IMR-90 (cell line): Measurements from ENCODE around the gene MNDA. TPM values are rescaled to one million over a fixed set of nuclear protein-coding genes. Genes with fewer than 3 reads are reported as not detected.

Experiments
- ATAC-seq: fragments of 200-7000 bp; cut with Tn5 transposase; 2 replicates; pipeline ENCODE4 v1.9.1; 2020; ENCODE audit warnings: low read depth, mild to moderate bottlenecking, moderate library complexity
- BruUV-seq: library from RNA; stranded (reverse); fragments of 400-500 nt; replicated peaks from 2 replicates; lab custom pipeline; 2021; lab: Mats Ljungman, UMichigan
- CTCF ChIA-PET: fragments of 300-600 bp; formaldehyde crosslinking; extraction: SDS; loops from one replicate; lab custom pipeline; 2021; ENCODE audit warnings: antibody characterized with exemption; lab: Yijun Ruan, JAX
- POLR2A ChIA-PET: fragments of 300-600 bp; sonication (Branson Sonifier 250); formaldehyde crosslinking; loops from one replicate; lab custom pipeline; 2022; ENCODE audit warnings: antibody characterized with exemption; ENCODE audit not compliant: unreplicated experiment; lab: Charles Lee
- DNase-seq: peaks from one replicate; pipeline ENCODE4 v3.0.0; 2013
- H2AFZ ChIP-seq: replicated peaks from 2 replicates; pipeline ENCODE3; 2013; ENCODE audit warnings: low read length, mild to moderate bottlenecking; ENCODE audit not compliant: poor library complexity
- H2AK5ac ChIP-seq: 2 replicates; pipeline ENCODE4 v1.6.1; 2013; ENCODE audit warnings: low read depth, low read length, inconsistent platforms
- H2AK9ac ChIP-seq: replicated peaks from 2 replicates; pipeline ENCODE3; 2013; ENCODE audit warnings: mild to moderate bottlenecking, low read depth, low read length, moderate library complexity; ENCODE audit not compliant: poor library complexity
- H2BK120ac ChIP-seq: 2 replicates; pipeline ENCODE4 v1.6.1; 2013; ENCODE audit warnings: low read depth, low read length, inconsistent platforms
- H2BK15ac ChIP-seq: 3 replicates; pipeline ENCODE4 v1.6.1; 2013; ENCODE audit warnings: low read depth, low read length, inconsistent platforms
- H2BK20ac ChIP-seq: 2 replicates; pipeline ENCODE4 v1.6.1; 2013; ENCODE audit warnings: low read depth, mild to moderate bottlenecking, inconsistent platforms, low read length, moderate library complexity
- H2BK5ac ChIP-seq: 2 replicates; pipeline ENCODE4 v1.6.1; 2013; ENCODE audit warnings: mild to moderate bottlenecking, low read depth, low read length, inconsistent platforms; ENCODE audit not compliant: poor library complexity, severe bottlenecking
- H3K14ac ChIP-seq: replicated peaks from 2 replicates; pipeline ENCODE4 v1.6.1; 2013; ENCODE audit warnings: low read depth, low read length, inconsistent platforms
- H3K18ac ChIP-seq: 2 replicates; pipeline ENCODE4 v1.6.1; 2013; ENCODE audit warnings: low read depth, low read length, control low read depth
- H3K23ac ChIP-seq: 2 replicates; pipeline ENCODE4 v1.6.1; 2013; ENCODE audit warnings: low read depth, low read length, inconsistent platforms
- H3K27ac ChIP-seq: 2 replicates; pipeline ENCODE4 v1.5.1; 2013; ENCODE audit warnings: mild to moderate bottlenecking, control low read depth, low read length; ENCODE audit not compliant: insufficient read depth
- H3K27me3 ChIP-seq: 2 replicates; pipeline ENCODE4 v1.6.1; 2013; ENCODE audit warnings: low read length; ENCODE audit not compliant: control insufficient read depth, insufficient read depth
- H3K36me3 ChIP-seq: 2 replicates; pipeline ENCODE4 v1.6.1; 2013; ENCODE audit warnings: low read length, mixed read lengths; ENCODE audit not compliant: control insufficient read depth, insufficient read depth
- H3K4ac ChIP-seq: 2 replicates; pipeline ENCODE4 v1.6.1; 2013; ENCODE audit warnings: low read depth, low read length, inconsistent platforms
- H3K4me1 ChIP-seq: 2 replicates; pipeline ENCODE4 v1.6.1; 2013; ENCODE audit warnings: low read length, mixed read lengths; ENCODE audit not compliant: control insufficient read depth, insufficient read depth
- H3K4me2 ChIP-seq: 2 replicates; pipeline ENCODE4 v1.6.1; 2013; ENCODE audit warnings: low read depth, mild to moderate bottlenecking, control low read depth, low read length, moderate library complexity
- H3K4me3 ChIP-seq: 2 replicates; pipeline ENCODE4 v1.5.1; 2013; ENCODE audit warnings: low read depth, mild to moderate bottlenecking, control low read depth, low read length, moderate library complexity; ENCODE audit not compliant: insufficient read depth
- H3K56ac ChIP-seq: 2 replicates; pipeline ENCODE4 v1.6.1; 2013; ENCODE audit warnings: low read length, inconsistent platforms; ENCODE audit not compliant: insufficient read depth; ENCODE audit errors: extremely low read depth
- H3K79me1 ChIP-seq, 2 experiments: 2 replicates each; pipeline ENCODE4 v1.6.1; 2013; ENCODE audit warnings: low read length in 2 of 2, inconsistent platforms in 1 of 2, low read depth in 1 of 2
- H3K9ac ChIP-seq: 2 replicates; pipeline ENCODE4 v1.6.1; 2013; ENCODE audit warnings: low read depth, low read length, control low read depth
- H3K9me1 ChIP-seq: 2 replicates; pipeline ENCODE4 v1.6.1; 2013; ENCODE audit warnings: low read length, inconsistent platforms; ENCODE audit not compliant: insufficient read depth
- H3K9me3 ChIP-seq: 2 replicates; pipeline ENCODE4 v1.6.1; 2013; ENCODE audit warnings: low read length; ENCODE audit not compliant: control insufficient read depth, insufficient read depth
- H4K20me1 ChIP-seq: 2 replicates; pipeline ENCODE4 v1.6.1; 2013; ENCODE audit warnings: low read length, inconsistent platforms; ENCODE audit not compliant: insufficient read depth
- H4K5ac ChIP-seq: 2 replicates; pipeline ENCODE4 v1.6.1; 2013; ENCODE audit warnings: mild to moderate bottlenecking, low read depth, low read length, control low read depth
- H4K8ac ChIP-seq, 2 experiments: 2 replicates each; pipeline ENCODE4 v1.6.1; 2013; ENCODE audit warnings: low read depth in 2 of 2, low read length in 2 of 2, control low read depth in 1 of 2, inconsistent platforms in 1 of 2
- H4K91ac ChIP-seq: 2 replicates; pipeline ENCODE4 v1.6.1; 2013; ENCODE audit warnings: low read depth, low read length, inconsistent platforms; ENCODE audit not compliant: insufficient read depth
- BHLHE40 ChIP-seq: fragments of 150-350 bp; IDR thresholded peaks from 2 replicates; pipeline ENCODE4 v1.6.1; 2016; ENCODE audit warnings: mild to moderate bottlenecking, low read depth, low read length
- CEBPB ChIP-seq: IDR thresholded peaks from 2 replicates; pipeline ENCODE4 v1.6.1; 2012; ENCODE audit warnings: low read depth, low read length, improper control_type of control experiment
- CHD1 ChIP-seq: IDR thresholded peaks from 2 replicates; pipeline ENCODE4 v1.6.1; 2012; ENCODE audit warnings: low read depth, low read length, improper control_type of control experiment
- CTCF ChIP-seq: conservative IDR thresholded peaks from 2 replicates; pipeline ENCODE4 v1.5.1; 2012; ENCODE audit warnings: mild to moderate bottlenecking, low read depth, low read length, improper control_type of control experiment
- ELK1 ChIP-seq: fragments of 150-350 bp; IDR thresholded peaks from 2 replicates; pipeline ENCODE4 v1.6.1; 2016; ENCODE audit warnings: low read depth, mild to moderate bottlenecking, low read length, moderate library complexity, borderline replicate concordance
- FOS ChIP-seq: fragments of 150-350 bp; IDR thresholded peaks from 2 replicates; pipeline ENCODE4 v1.6.1; 2016; ENCODE audit warnings: low read depth, low read length
- MAFK ChIP-seq: IDR thresholded peaks from 2 replicates; pipeline ENCODE4 v1.6.1; 2012; ENCODE audit warnings: low read depth, low read length, improper control_type of control experiment
- MAZ ChIP-seq: IDR thresholded peaks from 2 replicates; pipeline ENCODE4 v1.6.1; 2012; ENCODE audit warnings: low read depth, mild to moderate bottlenecking, low read length, improper control_type of control experiment, moderate library complexity, borderline replicate concordance
- POLR2A ChIP-seq: IDR thresholded peaks from 2 replicates; pipeline ENCODE4 v1.6.1; 2012; ENCODE audit warnings: mild to moderate bottlenecking, low read depth, low read length
- RAD21 ChIP-seq: IDR thresholded peaks from 2 replicates; pipeline ENCODE4 v1.6.1; 2012; ENCODE audit warnings: low read length, improper control_type of control experiment
- SMC3 ChIP-seq: fragments of 150-350 bp; IDR thresholded peaks from 2 replicates; pipeline ENCODE4 v1.6.1; 2016; ENCODE audit warnings: low read depth, mild to moderate bottlenecking, antibody characterized with exemption, low read length, moderate library complexity
- USF2 ChIP-seq: fragments of 150-350 bp; IDR thresholded peaks from 2 replicates; pipeline ENCODE4 v1.6.1; 2017; ENCODE audit warnings: mild to moderate bottlenecking, antibody characterized with exemption, low read length, low read depth
- WGBS, 2 experiments: methylation state at CpG; one replicate each; pipeline versions ENCODE4 v1.1.5 to v1.1.7; 2013; ENCODE audit warnings: missing lambda C conversion rate in 2 of 2; ENCODE audit not compliant: insufficient read length in 1 of 2; ENCODE audit errors: extremely low coverage in 2 of 2; 5-methylcytosine and 5-hydroxymethylcytosine counted together
- dilution Hi-C: fragments of 300-500 bp; cut with HindIII; formaldehyde crosslinking; loops from one replicate; pipeline ENCODE4 v1.14.3; 2018; ENCODE audit warnings: low sequenced_read_pairs; ENCODE audit not compliant: unreplicated experiment
- in situ Hi-C: fragments of 300-500 bp; cut with MboI; formaldehyde crosslinking; loops from 3 replicates; pipeline ENCODE4 v1.14.3; 2019; ENCODE audit warnings: low sequenced_read_pairs, inconsistent platforms, mixed read lengths
- intact Hi-C: fragments of 100-400 bp; cut with micrococcal nuclease; formaldehyde crosslinking; loops from 2 replicates; pipeline ENCODE4 v1.10.0; 2022
- polyA plus RNA-seq, 3 experiments: library from polyadenylated mRNA; depleted of rRNA; stranded (reverse); fragments of >200 nt; gene quantifications; 2 replicates each; pipeline ENCODE4 v1.2.3, GENCODE V29; 2012; ENCODE audit warnings: low replicate concordance in 1 of 3
- total RNA-seq: library from RNA; depleted of rRNA; stranded (reverse); fragments of >200 nt; gene quantifications from 2 replicates; pipeline ENCODE4 v1.2.3, GENCODE V29; 2012

Gene MNDA
- total and polyA plus RNA-seq, 2 of the 4 experiments (the other 2 are of a cell fraction): not detected

GRCh38 chr1:158814970-158815369, 16.2 kb upstream of the MNDA start:
- ATAC-seq (no peak), DNase-seq (no peak)
- H3K9me1 ChIP-seq: no peaks in the 10 kb centered on the region
- no peaks in the 10 kb centered on the region for H3K4me1 ChIP-seq
- H3K4ac ChIP-seq: no peak overlapping the region
- H3K14ac ChIP-seq: no peak overlapping the region
- H3K9ac ChIP-seq: no peak overlapping the region
- no peak overlapping the region for H2AK5ac ChIP-seq
- H3K4me3 ChIP-seq: no peak overlapping the region
- no peak overlapping the region for H2BK20ac ChIP-seq
- H4K20me1 ChIP-seq: no peaks in the 10 kb centered on the region
- H2BK5ac ChIP-seq: no peak overlapping the region
- H2BK15ac ChIP-seq: no peak overlapping the region
- H2AK9ac ChIP-seq: no peak overlapping the region
- no peak overlapping the region for H4K5ac ChIP-seq
- no peak overlapping the region for H3K18ac ChIP-seq
- in situ Hi-C loops: no loop called here
- no peak overlapping the region for H3K23ac ChIP-seq
- no CpG with 5 or more reads among the region's 1 CpG for WGBS, 2 experiments
- H4K91ac ChIP-seq: no peak overlapping the region
- dilution Hi-C loops: no loop called here
- TF ChIP-seq CEBPB (no peak), ELK1 (no peak), USF2 (no peak), FOS (no peak), CTCF (no peak), CHD1 (no peak), RAD21 (no peak), SMC3 (no peak), POLR2A (no peak), MAZ (no peak), MAFK (no peak), BHLHE40 (no peak)
- H4K8ac ChIP-seq: no peak overlapping the region
- no peak overlapping the region for H2AFZ ChIP-seq
- ChIA-PET CTCF (no interaction called here), POLR2A (no interaction called here)
- H3K9me3 ChIP-seq: no peaks in the 10 kb centered on the region
- H3K56ac ChIP-seq: no peak overlapping the region
- no peaks in the 10 kb centered on the region for H3K36me3 ChIP-seq
- no peak overlapping the region for H3K27ac ChIP-seq
- no peaks in the 10 kb centered on the region for H3K79me1 ChIP-seq
- no peak overlapping the region for H3K4me2 ChIP-seq
- H3K27me3 ChIP-seq: no peaks in the 10 kb centered on the region
- BruUV-seq: no TSS peak
- intact Hi-C loops: no loop called here
- H2BK120ac ChIP-seq: no peak overlapping the region
